ENCODE results near the gene ACP7.

GRCh38 chr19:39059302-39059701, 24.9 kb upstream of the ACP7 start:
- TF ChIP-seq CTCF (conservative IDR thresholded peaks at IDR 0.05 in 1 of 2, IDR thresholded peaks at IDR 0.05 in 1 of 2; ENCODE audit: low read depth in 1 of 2, low read length in 2 of 2): no peak
- TF ChIP-seq EZH2 (IDR thresholded peaks at IDR 0.05; ENCODE audit: low read length, missing control alignments): no peak

Measured in fibroblast of lung (primary cell).